Measurements from ENCODE around the gene MTM1.

MTM1 gene

DNA sequence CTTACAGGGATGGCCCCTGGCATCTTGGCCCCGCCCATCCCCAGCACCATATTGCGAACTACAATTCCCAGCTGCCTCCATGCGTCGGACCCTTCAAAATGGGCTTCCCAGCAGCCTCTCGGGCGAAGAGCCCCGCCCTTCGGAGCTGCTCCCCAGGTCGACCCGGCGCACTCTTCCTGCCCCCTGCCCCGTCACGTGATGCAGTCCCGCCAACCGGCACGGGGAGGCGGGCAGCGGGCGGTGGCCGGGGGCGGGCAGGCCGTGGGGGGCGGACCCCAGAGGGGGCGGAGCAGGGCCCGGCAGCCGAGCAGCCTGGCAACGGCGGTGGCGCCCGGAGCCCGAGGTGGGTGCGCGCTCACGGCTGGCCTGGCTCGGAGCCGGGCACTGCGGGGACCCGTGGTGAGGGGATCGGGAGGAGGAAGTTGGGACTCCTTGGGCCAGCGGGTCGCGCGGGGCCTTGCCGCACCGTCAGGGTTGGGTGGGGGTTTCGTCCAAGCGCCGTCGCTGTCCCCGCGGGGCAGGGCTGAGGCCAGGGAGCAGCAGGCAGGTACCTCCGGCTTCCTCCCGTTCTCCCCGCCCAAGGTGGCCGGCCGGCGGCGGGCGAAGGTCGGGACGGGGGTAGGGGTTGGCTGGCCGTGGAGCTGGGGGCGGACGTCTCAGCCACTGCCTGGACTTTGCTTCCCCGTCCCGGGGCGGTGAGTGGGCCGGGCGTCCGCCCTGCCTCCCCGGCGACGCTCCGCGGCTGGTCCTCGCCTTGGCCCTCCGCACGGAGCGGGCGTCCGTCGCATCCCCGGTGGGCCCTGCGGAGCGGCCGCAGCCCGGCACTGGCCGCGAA is at the start of gene MTM1:
MTM1 (plus strand) TSS at position 302 of the 835 bp plus-strand sequence. CDS start 23,994 bp downstream, outside the sequence.
- peak; percentile 91 for DNase-seq (ENCODE audit: low spot score)

DNA sequence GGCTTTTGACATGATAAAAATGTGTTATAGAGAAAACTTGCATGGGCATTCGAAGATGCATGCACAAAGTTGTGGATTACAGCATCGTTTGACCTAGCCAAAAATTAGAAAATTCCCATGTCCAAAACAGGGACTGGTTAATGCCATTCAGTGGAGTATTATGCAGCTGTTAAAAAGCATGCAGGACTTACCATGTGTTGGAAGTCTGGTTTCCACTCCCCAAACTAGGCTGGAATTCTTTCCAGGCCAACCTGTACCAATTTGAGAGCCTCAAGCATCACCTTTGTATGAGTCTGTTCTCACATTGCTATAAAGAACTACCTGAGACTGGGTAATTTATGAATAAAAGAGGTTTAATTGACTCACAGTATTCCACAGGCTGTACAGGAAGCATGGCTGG is 45.9 kb upstream of the MTM1 start:
- DNase-seq (ENCODE audit: low spot score), result no peak

DNA sequence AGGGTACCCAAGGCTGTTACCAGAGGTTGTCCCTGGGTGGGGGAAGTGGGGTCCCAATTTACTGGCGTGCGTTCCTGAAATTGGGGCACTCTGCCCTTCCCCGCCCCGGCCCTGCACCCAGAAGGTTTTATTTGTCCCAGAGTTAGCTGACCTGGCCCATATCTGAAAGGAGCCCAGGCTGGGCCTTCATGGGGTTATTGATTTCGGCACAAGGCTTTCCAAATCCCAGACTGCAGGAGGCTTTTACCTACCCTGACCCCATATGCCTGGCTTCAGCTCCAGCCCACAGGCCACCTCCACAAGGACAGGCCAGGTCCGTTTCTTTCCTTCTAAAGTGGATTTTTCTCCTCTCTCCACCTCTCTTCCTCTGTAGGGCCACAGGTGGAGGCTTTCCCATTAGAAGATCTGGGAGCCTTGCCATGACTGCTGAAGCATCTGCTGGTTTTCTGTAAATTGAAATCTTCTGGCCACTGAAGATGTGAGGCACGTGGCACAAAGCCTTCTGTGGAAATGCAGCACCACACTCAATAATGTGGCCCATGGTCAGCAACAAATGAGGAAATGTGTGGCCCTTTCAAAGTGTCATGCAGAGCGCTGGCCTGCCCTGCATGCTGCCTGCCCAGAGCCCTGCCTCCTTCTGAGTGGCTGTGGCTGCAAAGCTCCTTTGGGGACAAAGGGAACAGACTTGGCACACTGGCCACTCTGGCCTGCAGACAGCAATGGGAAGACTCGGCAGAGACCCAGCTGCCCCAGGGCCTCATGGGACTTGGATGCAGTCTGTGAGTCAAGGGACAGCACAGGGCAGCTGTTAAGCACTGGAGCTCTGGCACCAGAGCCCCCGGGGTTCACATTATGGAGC is 43.1 kb upstream of the MTM1 start:
- DNase-seq (ENCODE audit: low spot score), result no peak

DNA sequence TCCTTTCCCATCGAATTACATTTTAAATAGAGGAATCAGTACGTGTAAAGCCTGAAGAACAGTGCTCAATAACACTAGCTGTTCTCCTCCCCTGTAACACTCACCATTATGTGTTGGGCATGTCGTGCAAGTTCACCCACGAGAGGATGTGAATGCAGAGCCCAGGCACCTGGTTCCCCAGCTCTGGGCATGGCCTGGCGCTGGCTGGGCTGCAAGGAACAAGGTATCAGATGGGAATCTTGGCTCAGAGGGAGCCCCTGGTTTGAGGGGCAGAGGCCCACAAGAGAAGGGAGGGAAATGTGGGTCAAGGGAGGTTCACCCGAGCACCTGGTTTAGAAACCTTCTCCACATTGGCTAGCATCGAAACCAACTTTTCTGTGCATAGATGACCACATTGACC is 41.7 kb upstream of the MTM1 start:
- no peak for DNase-seq (ENCODE audit: low spot score)

DNA sequence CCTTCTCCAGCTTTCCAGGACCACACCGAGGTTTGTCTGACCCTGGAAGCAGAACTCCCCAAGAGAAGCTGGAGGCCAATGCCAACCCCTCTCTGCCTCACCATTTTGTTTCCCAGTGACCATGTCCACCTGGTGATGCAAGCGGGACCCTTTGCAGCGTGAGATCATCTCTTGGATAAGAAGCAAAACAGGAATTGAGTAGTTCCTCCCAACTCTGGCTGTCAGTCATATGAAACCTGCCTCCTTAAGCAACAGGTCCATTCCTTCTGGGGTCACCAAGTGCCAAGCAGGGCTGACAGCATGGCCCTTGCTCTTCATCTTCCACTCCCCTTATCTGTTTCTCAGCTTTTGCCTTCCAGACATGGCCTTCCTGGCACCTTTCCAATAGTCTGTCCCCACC is 41.3 kb upstream of the MTM1 start:
- DNase-seq (ENCODE audit: low spot score), result no peak

DNA sequence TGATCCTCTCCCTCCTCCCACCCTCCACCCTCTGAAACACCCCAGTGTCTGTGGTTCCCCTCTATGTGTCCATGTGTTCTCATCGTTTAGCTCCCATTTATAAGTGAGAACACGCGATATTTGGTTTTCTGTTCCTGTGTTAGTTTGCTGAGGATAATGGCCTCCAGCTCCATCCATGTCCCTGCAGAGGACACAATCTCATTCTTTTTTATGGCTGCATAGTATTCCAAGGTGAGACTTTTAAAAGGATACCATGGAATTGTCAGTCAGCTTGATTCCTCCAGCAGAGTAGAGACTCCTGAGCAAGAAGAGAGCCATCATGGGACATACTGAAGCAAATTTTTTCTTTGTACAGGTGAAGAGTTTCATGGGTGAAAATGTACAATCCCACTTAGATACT is 38.8 kb upstream of the MTM1 start:
- DNase-seq (ENCODE audit: low spot score), result no peak

DNA sequence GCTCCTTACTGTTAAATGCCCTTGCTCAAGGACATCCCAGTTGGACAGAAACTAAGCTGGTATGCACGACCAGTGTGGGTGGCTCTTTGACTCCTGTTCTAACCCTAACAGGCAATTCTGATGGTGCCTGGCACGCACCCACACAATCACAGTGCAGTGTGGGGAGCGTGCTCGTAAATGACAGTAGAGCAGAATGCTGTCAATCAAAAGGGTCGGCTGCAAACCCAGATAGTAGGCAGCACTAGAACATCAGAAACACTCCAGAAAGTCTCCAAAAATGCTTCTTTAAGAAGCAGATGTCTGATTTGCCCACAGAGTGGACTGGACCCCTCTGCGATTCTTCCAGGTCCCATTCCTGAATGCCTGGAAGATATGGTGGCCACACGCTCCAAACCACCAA is 37.6 kb upstream of the MTM1 start:
- DNase-seq (ENCODE audit: low spot score), result no peak

DNA sequence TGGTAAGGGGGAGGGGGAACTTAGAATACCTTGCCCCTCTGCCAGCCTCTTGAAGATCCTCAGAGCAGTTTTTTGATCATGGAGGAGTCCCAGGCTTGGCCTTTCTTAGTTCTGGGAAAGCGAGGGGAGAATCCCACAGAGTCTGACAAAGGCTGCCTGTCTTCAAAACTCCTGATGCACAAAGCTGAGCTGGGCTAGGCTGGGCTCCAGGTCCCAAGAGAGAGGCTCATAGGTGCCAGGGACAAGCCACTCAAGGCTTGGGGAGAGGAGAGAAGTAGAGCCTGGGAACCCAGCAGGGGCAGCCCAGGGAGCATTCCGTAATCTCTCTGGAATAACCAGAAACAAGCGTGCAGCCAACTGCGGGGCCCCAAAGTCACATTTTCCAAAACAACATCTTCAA is 37.0 kb upstream of the MTM1 start:
- DNase-seq (ENCODE audit: low spot score), result no peak

DNA sequence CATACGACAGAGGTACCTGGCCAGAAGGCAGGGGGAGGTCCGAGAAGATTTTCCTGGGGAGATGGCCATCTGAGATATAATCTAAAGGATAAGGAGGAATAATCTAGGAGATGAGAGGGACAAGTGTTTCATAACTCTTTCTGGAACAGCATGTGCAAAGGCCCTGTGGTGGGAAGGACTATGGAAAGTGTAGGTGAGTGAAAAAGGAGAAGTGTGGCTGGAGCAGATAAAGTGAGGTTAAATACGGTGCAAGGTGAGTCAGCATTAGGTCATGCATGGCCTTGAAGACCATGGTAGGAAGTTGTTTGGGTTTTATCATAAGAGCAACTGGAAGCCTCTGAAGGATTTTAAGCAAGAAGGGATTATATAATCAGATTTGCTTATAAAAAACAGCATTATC is 34.6 kb upstream of the MTM1 start:
- DNase-seq (ENCODE audit: low spot score), result no peak

DNA sequence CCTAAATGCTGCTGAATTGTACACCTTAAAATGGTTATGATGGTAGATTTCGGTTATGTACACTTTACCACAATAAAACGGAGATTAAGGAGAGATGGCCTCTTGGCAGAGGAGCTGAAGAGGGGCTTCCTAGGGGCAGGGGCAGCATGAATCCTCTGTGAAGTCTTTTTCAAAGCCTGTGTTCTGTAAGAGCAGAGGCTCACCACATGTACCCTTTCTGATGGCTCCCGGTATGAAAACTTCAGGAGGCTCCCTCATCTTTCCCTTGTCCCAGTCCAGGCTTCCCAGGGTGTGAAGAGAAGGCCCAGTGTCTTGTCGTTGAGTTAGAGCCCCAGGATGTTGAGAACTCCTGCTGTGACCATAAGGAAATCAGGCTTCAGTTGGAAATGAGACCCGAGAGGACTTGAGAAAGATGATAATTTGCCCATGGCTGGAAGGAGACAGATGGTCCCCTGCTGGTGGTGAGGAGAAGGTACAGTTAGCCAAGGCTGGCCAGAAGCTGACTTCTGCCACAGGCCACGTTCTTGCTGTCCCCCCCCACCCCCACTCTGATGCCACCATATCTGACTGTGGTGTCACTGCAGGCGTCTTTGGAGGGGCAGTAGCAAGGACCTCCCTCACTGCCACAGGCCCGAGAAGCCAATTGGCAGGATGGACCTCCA is 31.8 kb upstream of the MTM1 start:
- DNase-seq (ENCODE audit: low spot score), result no peak

DNA sequence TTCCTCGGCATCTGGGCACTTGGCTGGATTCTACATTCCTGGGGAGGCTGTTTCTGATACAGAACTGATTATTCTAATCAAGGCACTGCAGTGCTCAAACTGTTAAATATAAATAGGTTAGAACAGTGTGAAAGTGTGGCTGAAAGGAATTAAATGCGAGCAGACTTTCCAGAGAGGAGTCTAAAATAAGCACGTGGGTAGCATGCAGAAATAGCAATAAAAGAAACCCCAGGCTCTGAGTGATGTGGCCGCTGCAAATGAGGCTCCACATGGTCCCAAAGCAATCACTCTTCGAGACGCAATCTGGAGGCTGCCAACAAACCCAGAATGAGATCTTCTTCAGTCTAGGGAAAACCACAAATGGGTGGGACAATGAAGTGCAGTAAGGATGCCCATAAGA is 30.6 kb upstream of the MTM1 start:
- no peak for DNase-seq (ENCODE audit: low spot score)

DNA sequence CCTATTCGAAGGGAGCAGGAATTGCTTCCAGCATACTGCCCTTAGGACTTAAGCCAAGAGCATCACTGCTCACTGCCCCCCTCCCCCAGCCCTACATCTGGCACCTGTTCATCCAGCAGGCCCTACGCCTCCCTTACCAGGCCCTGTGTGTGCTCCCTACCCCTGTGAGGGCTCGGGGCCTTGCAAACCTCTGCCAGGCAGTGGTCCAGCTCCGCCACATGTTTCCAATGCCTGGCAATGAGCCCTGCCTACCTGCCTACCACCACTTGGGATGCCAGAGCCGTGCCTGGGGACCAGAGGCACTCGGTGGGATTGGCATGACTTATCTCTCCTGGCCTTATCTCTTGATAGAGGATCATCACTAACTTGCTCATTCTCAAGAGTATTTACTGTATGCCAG is 27.5 kb upstream of the MTM1 start:
- DNase-seq (ENCODE audit: low spot score), result no peak

DNA sequence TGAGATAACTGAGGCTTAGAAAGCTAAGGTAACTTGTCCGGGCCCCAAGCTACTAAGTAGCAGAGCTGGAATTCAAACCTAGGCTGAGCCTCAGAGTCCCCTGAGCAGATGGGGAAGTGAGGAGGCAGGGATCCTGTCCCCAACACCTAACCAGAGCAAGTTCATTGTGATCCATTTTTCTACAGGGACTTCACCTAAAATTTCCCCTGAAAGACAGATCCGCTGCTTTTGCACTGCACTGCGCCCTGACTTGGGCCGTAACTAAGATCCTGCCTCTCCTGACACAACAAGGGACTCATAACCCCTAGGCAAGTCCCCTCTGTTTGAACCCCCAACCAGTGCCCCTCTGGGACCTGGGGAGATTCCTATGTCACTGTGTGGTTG is 25.6 kb upstream of the MTM1 start:
- no peak for DNase-seq (ENCODE audit: low spot score)

DNA sequence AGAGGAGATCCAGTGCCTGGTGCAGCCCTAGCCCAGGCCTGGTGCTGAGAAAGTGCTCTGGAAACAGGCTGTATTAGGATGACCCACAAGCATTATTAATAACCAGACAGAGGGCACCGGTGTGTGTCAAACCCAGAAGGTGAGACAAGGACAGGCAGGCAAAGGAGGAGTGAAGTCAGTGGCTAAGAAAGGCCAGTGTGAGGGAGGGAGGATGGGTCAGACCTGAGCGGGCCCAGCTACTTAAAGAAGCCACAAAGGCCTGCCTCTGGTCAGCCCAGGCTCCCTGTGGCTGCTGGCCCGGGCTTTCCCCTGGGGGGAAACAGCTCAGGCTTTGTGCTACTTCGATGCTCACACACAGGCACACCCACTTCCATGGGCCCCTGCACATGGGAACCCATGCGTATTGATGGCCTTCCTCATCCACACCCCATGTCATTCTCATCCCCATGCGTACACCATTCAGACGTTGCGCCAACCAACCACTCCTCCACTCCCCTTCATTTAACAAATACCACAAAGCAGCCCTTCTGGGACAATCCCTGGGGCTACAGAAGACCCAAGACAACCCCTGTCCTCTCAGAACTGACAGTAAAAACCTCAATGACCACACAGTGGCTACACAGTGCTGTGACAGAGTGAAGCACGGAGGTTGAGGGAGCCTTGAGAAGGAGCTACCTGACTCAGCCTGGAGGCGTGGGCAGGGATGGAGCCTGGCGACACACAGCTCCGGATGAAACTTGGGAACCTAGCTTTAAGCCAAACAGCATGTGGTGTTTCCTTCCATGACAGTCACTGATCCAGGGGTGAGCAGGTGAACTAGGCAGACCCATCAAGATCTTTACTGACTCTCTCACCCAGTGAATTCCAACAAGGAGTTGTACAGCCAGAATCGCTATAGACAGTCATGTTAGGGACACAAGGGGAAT is 24.9 kb upstream of the MTM1 start:
- DNase-seq (ENCODE audit: low spot score), result no peak

DNA sequence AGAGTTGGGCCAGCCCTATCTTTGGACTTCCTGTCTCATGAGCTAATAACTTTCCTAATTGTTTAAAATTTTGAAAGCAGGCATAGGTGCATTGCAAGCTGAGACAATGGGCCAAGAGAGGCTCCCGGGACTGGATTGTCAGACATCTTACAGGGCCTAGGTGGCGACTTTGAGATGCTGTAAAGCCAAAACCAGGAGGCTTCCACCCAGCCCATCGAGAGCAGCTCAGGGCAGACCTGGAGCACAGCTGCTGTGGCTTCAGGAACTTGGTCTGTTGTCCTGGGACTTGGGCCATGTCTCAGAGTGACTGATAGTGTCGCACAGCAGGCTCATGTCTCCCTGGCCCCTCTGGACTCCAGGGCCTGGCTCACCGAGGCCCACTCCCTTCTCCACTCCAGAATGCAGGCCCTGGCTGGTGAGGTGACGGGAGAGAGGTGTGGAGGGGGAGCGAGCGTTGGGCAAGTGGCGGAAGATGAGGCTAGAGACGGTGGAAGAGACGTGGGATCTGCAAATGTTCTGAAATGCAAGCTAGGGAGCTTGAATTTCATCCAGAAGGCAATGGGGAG is 24.1 kb upstream of the MTM1 start:
- peak; percentile 36 for DNase-seq (ENCODE audit: low spot score)

DNA sequence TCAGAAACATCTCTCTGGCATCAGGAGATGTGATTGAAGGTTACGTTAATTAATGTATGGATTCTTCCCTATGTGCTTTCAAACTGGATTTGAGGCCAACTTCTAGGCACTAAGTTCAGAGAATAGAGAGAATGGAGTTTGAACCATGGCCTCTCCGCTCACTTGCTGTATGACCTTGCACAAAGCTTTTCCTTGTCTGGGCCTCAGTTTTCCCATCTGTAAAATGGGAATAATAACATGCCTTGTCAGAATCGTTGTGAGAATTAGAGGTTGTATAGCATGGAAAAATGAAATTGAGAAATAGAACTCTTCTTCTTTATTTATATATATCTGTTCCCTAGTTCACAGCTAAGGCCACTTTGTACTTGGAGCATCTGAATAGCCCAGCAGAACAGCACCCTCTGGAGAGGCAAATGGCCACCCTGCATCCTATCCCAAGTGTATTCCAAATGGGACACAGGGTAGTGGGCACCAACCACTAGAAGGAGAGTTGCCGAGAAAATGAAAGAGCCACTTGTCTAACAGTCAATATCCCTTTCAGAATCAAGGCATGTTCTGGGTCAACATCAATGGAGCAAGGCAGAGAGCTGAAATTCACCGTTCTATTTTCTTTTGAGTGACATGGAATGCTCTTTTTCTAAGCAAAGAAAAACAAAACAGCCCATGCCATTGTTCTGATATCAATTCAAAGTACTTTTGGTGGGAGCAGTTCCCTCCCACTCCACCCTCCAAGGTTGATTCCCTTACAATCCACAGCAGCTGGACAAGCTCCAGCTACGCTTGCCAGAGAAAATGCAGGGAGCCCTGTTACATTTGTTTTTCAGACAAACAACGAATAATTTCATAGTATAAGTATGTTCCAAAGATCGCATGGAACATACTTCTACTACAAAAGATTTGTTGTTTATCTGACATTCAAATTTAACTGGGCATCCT is 23.3 kb upstream of the MTM1 start:
- no peak for DNase-seq (ENCODE audit: low spot score)

DNA sequence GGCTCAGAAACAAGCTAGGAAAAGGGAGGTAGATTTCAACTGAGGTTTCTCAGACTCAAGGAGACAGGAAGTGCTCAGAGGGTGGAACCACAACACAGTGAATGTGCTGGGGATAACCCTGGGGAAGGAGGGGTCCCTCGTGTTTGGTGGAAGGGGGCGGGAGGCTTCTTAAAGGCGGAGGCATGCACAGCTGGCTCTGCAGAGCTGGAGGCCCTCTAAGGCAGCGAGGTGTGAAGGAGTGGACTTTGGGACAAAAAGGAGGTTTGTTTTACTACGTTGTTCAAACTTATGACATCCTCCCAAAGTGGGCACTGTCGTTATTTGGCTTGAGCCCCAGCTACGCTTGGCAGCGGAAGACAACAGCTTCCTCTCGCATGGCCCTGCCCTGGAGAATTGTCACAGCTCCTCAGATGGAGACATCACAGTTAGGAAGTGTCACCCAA is 21.7 kb upstream of the MTM1 start:
- DNase-seq (ENCODE audit: low spot score), result no peak

DNA sequence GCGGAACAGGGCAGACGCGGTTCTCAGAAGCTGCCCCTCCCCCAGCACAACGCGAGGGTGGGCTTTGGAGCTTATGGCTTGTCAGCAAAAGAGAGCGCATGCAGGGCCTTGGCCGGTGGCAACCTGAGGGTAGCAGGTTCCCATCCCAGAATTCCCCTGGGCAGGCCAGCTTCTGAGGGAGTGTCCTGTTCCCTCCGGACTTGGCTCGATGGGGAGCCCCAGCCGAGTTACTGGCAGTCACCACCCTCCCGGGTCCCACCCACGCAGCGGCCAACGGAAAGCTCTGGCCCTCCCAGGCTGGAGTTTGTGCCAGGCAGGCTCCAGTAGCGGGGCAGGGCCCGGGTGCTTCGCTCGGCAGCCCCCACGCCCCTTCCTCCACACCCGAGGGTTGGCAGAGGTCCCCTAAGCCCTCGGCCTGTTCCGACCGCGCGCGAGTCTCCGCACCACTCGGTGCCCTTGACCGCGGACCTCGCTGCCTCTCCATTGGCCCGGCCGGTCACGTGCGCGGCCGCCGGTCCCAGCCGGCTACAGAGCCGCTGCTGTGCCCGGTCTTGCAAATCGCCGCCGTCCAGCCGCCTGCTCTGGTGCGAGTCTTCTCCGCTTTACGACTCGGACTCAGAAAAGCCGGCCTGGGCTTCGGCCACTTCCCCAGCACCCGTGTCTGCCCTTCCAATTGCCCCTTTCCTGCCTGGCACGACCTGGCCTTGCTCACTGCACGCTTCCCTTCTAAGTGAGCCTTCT is 20.9 kb upstream of the MTM1 start:
- peak; percentile 73 for DNase-seq (ENCODE audit: low spot score)

DNA sequence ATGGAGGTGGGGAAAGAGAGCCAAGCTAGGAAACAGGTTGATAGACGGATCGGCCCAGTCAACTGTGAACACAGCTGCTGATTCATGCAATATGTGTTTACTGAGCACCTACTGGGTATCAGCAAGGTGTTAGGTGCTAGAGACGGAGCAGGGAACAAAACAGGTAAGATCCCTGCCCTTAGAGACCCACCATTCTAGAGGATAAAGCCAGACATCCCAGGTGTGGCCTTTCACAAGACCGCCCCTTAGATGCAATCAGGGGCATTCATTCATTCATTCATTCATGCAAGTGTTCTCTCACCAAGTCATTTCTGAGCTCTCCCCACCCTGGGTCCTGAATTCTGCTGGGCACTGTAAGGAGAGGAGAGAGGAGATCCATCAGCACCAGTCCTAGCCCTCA is 20.2 kb upstream of the MTM1 start:
- DNase-seq (ENCODE audit: low spot score), result no peak

Measured in iPS-NIHi11 (cell line).